Measurements from ENCODE around the gene CD300E.

DNA sequence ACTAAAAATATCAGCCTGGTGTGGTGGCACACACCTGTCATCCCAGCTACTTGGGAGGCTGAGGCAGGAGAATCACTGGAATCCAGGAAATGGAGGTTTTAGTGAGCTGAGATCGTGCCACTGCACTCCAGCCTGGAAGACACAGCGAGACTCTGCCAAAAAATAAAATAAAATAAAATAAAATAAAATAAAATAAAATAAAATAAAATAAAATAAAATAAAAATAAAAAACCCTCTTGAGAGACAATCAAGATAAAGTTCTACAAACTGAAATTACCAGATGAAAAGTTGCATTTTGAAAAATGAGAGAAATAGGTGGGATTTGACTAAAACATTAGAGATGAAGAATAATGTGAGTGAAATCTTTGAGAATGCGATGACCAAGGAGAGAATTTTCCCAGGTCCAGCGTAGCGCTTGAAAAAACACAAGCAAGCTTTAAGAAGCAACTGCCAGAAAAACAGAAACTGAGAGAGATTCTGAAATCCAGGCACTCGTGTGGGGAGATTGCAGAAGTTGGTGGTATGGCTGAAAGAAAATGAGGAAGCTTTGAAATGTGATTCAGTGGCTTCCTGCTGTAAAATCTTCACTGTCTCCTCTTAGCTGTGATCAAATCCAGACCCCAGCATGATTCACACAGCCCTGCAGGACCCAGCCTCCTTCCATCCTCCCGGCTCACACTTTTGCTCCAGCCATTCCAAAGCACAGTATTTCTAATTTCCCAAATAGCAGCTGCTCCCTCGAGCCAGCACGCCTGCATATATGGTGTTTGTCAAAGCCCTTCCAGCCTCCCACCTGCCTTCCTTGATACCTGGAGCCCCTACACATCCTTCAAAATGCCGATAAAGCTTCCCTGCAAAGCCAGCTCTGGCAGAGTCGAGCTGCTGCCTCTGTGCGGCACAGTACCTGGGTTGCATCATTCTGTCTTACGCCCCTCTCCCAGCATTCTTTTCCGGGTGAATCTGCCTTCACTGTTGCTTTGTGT lies 8.2 kb upstream of the CD300E start:
- TF ChIP-seq, protein P1, sequence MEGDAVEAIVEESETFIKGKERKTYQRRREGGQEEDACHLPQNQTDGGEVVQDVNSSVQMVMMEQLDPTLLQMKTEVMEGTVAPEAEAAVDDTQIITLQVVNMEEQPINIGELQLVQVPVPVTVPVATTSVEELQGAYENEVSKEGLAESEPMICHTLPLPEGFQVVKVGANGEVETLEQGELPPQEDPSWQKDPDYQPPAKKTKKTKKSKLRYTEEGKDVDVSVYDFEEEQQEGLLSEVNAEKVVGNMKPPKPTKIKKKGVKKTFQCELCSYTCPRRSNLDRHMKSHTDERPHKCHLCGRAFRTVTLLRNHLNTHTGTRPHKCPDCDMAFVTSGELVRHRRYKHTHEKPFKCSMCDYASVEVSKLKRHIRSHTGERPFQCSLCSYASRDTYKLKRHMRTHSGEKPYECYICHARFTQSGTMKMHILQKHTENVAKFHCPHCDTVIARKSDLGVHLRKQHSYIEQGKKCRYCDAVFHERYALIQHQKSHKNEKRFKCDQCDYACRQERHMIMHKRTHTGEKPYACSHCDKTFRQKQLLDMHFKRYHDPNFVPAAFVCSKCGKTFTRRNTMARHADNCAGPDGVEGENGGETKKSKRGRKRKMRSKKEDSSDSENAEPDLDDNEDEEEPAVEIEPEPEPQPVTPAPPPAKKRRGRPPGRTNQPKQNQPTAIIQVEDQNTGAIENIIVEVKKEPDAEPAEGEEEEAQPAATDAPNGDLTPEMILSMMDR (IDR thresholded peaks at IDR 0.05): no peak
- TF ChIP-seq EZH2 (IDR thresholded peaks at IDR 0.05; ENCODE audit: borderline replicate concordance, insufficient read depth, low read depth, low read length, poor library complexity, severe bottlenecking): no peak

Data from B cell (primary cell).